HG03095 (cell line): ENCODE measurements around the gene MMD.
"Not testable (repeated sequence)": the region's sequence is repeated elsewhere in the genome, so short reads cannot be mapped to it uniquely, and the experiment has no call there.

Source experiments
- ATAC-seq: cut with Tn5 transposase; IDR thresholded peaks from one replicate; pipeline ENCODE4 v1.9.1; 2021; ENCODE audit warnings: moderate library complexity; ENCODE audit not compliant: unreplicated experiment

MMD gene

DNA sequence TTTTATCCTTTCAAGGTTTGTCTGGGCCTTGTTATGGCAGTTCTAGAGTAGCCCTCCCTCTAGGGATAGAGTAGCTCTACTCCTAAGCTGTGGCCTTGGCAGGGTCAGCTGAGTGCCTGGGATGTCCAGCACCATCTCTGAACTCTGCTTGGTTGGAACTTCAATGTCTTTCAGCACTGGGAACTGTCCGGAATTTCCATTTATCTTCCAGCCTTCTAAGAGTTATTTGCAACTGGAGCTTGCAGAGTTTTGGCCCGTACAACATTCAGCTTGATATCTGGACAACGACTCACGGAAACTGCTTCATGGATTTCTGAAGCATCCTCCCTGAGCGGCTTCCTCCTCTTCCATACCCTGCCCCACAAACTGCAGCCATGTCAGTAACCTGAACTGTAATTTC lies 22.9 kb downstream of the MMD start:
- no peak for ATAC-seq

GRCh38 chr17:55395803-55396505 lies 25.7 kb downstream of the MMD start:
- ATAC-seq = no peak

DNA sequence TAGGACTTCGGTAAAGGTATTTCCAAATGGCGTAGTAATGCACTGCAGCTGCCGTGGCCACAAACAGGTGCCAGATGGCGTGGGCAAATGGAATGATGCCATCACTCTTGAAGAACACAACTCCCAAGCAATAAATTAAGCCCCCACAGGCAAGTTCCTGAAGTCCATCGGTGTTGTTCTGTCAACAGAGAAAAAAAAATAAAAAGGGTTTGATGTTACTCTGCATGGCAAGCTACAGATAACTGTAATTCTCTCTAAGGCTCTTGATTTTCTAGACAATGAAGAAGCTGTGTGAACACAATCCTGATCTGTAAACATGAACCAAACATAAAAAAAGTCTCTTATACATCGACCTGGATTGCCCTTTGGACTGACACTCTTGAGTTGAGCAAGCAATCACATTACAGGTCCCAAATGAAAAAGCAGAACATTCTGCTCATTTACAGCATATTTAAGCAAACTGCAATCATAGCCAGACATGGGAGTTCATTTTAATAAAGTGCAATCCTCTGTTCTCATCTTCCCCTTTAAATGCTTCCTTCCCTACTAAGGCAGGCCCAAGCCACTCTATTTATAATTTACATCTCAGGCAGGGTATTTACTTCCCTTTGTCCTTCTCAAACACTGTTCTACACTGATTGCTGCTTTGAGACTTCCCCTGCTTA lies 27.1 kb downstream of the MMD start:
- no peak for ATAC-seq

- ATAC-seq = no peak
Measured at GRCh38 chr17:55391764-55392467, 29.7 kb downstream of the MMD start.

DNA sequence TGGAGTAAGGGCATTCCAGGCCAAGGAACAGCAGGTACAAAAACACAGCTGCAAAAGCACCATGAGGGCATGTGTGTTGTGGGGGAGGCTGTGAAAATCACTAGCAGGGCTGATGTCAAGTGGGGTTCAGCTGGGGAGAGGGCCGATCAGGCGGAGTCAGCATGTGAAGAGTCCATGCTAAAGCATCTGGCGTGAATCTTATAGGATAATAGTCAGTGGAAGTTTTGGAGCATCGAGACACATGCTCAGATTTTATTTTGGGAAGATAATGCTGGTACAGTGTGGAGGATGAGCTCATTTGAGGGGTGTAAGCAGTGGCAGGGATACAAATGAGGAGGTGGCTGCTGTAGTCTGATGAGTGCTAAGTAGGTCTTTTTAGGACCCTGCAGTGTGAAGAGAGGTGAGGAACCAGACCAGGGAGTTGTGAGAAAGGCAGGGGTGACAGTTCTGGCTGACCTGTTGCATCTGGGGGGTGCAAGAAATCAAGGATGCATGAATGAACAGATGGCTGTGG lies 30.3 kb downstream of the MMD start:
- ATAC-seq = no peak

DNA sequence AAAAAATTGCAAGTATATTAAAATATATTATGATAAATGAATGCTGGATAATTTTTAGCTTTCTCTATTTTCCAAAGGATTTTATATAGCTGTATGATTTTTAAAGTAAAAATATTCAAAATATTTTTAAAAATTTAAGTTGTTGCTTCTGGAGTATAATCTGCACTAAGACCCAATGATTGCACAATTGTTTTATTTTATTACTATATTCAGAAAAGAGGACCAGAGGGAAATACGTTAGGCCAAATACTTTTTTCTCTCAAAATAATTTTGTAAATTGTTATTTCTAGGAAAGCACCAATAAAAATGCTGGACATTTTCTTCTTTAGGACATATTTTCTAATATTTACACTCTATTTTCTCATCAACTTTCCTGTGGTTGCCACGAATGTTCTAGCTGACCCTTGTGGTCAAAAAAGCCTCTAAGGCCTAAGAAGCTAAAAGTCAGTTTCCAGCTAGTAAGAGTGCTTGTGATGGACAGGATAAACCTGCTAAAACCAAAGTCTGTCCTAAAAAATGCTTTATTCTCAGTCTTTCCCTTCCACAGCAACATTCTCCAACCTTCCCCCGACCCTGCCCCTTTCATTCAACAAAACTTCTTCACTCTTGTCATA lies 31.2 kb downstream of the MMD start:
- no peak for ATAC-seq

DNA sequence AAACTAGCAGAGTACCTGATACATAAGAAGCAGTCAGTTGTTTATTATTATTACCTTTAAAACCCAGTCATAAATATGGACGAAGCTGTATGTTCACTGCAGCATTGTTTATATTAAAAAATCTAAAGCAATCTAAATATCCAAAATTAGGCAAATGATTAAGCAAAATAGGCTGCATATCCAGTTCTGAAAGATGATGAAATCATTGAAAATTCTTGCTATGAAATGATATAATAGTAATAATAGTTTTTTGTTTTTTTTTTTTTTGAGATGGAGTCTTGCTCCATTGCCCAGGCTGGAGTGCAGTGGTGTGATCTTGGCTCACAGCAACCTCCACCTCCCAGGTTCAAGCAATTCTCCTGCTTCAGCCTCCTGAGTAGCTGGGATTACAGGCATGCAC lies 31.9 kb downstream of the MMD start:
- ATAC-seq = not testable (repeated sequence)

GRCh38 chr17:55388842-55389241 lies 32.8 kb downstream of the MMD start:
- ATAC-seq = no peak

GRCh38 chr17:55386796-55387332 lies 34.8 kb downstream of the MMD start:
- no peak for ATAC-seq

DNA sequence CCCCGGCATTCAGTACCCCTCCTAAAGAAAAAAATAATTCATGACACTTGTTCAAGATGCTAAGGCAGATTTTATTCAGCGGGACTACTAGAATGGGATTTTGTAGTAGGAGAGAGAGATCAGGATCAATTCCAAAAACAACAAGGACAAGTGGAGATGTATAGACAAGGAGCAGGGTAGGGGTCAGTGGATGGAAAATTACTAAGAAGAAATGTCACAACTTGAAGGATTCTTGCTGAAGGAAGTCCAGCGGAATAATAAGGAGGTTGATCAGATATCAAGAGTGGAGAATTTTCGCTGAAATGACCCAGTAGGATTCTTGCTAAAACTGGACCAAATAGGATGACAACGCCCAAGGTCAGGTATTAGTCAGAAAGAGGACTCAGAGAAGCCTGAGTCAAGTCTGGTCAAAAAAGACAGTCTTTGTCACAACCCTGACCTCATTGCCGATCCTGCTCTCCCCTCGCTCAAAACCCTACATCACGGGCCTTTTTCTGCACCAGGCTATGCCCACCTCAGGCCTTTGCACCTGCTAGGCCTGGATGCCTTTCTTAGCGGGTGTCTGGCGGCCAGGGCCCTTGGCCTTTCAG lies 36.9 kb downstream of the MMD start:
- ATAC-seq = no peak

GRCh38 chr17:55383771-55384642 lies 37.6 kb downstream of the MMD start:
- no peak for ATAC-seq

GRCh38 chr17:55381017-55381770 lies 40.4 kb downstream of the MMD start:
- ATAC-seq = no peak

DNA sequence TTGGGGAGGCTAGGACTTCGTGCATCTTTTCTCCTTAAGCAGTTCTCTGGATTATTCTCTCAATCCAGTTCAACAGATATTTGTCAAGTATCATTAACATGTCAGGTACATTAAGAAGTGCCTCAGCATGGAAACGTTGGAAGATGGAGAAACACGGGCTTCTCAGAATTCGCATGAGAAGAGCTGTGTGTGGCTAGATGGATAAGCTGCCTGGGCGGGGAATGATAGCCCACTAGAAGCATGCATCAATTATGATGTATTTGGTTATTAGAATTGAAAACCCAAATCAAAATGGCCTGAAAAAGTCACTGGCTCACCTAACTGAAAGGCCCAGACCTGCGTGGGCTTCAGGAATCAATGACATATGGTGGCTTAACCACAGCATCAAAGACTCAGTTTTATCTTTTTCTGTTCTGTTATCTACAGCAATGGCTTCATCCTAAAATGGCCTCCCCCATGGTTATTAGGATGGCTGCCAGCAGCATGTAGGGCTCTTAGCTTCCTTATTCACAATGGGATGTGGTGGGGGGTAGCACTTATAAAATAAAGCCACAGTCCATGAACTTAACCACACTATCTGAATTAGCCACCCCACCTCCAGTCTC lies 43.9 kb downstream of the MMD start:
- ATAC-seq = no peak

- ATAC-seq = no peak
Measured at GRCh38 chr17:55368706-55369105, 52.9 kb downstream of the MMD start.

- ATAC-seq = no peak
Measured at GRCh38 chr17:55366020-55366481, 55.6 kb downstream of the MMD start.

- ATAC-seq = no peak
Measured at GRCh38 chr17:55363033-55363432, 58.6 kb downstream of the MMD start.

GRCh38 chr17:55360971-55361370 lies 60.7 kb downstream of the MMD start:
- no peak for ATAC-seq

- ATAC-seq = peak; percentile 97
Measured at GRCh38 chr17:55356434-55357328, 65.0 kb downstream of the MMD start.
